ENCODE measurements around the gene NCKAP5L. TPM values are rescaled to one million over a fixed set of nuclear protein-coding genes. Genes with fewer than 3 reads are reported as not detected.
"Not testable (repeated sequence)": the region's sequence is repeated elsewhere in the genome, so short reads cannot be mapped to it uniquely, and the experiment has no call there.

The NCKAP5L gene
- polyA plus RNA-seq, 4 donors, result 0.45 to 7.0 (median 2.9) TPM

DNA sequence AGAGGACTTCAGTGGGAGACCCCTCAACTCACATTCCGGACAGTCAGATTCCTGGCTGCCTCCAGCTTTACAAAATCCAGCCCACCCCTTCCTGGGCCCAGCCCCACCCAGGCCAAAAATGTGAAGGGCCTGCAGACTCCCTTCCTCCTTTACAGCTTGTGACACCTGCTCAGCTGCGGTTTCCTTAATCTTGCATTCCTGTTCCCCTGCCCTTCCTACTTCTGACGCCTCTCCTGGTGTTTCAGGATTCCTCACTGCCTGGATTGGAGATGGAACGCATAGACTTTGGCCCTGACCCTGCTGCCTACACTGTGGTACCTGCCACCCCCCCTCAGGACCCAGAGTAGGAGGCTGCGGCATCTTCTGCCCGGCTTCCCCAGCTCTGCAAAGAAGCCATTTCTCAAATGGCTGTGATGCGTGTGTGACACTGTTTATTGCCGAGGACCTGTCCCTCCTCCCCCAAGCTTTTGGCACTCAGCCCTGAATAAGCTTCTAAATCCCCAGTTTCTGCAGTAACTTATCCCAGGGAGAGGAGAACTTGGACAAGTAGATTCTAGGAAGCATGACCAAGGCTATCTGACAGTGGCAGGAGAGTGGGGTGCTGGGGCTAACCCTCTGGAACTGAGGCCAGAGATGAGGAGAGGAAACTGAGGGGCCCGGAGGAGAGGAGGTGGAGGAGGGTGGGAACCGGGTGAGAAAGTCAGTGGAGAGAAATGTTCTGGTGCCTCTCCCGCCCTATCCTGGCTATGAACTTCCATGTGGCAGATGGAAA is 39.5 kb upstream of the NCKAP5L start:
- Histone ChIP-seq H3K27ac (ENCODE audit: low read depth in 1 of 3, low read length in 2 of 3) (peak overlapping the region in 1 of 3 donors; percentile 55), H3K4me1 (ENCODE audit: control insufficient read depth in 3 of 3, insufficient read depth in 2 of 3, low read depth in 1 of 3, low read length in 2 of 3) (peaks cover 0 to 38% (median 1%) of the 10 kb centered on the region in 3 donors), H3K4me3 (ENCODE audit: low read depth in 1 of 3, low read length in 3 of 3) (no peak overlapping the region), H3K27me3 (ENCODE audit: control insufficient read depth in 3 of 3, insufficient read depth in 3 of 3, low read length in 3 of 3) (no peaks in the 10 kb centered on the region), H3K36me3 (ENCODE audit: control insufficient read depth in 3 of 3, insufficient read depth in 2 of 3, low read depth in 1 of 3, low read length in 3 of 3) (no peaks in the 10 kb centered on the region), H3K9me3 (ENCODE audit: control insufficient read depth in 2 of 2, insufficient read depth in 1 of 2, low read depth in 1 of 2, low read length in 1 of 2) (no peaks in the 10 kb centered on the region)
- 21 to 45% (median 36%) methylated on average over 11 of the region's 11 CpGs for WGBS, 3 donors
- DNase-seq (peak; percentile 25 to 58), FAIRE-seq (no peak)

GRCh38 chr12:49866859-49867569 is 38.8 kb upstream of the NCKAP5L start:
- peak; percentile 71 to 80 for DNase-seq
- Histone ChIP-seq H3K4me1 (ENCODE audit: control insufficient read depth in 3 of 3, insufficient read depth in 2 of 3, low read depth in 1 of 3, low read length in 2 of 3) (peaks cover 0 to 38% (median 1%) of the 10 kb centered on the region in 3 donors), H3K27ac (ENCODE audit: low read depth in 1 of 3, low read length in 2 of 3) (no peak overlapping the region), H3K4me3 (ENCODE audit: low read depth in 1 of 3, low read length in 3 of 3) (no peak overlapping the region), H3K9me3 (ENCODE audit: control insufficient read depth in 2 of 2, insufficient read depth in 1 of 2, low read depth in 1 of 2, low read length in 1 of 2) (no peaks in the 10 kb centered on the region), H3K27me3 (ENCODE audit: control insufficient read depth in 3 of 3, insufficient read depth in 3 of 3, low read length in 3 of 3) (no peaks in the 10 kb centered on the region), H3K36me3 (ENCODE audit: control insufficient read depth in 3 of 3, insufficient read depth in 2 of 3, low read depth in 1 of 3, low read length in 3 of 3) (no peaks in the 10 kb centered on the region)
- 27 to 35% (median 32%) methylated on average over 18 to 19 of the region's 19 CpGs for WGBS, 3 donors
- FAIRE-seq, result no peak

- no peak overlapping the region for H3K4me3 ChIP-seq (ENCODE audit: low read depth in 1 of 3, low read length in 3 of 3)
- FAIRE-seq (no peak), DNase-seq (no peak)
- H3K27me3 ChIP-seq (ENCODE audit: control insufficient read depth in 3 of 3, insufficient read depth in 3 of 3, low read length in 3 of 3), result no peaks in the 10 kb centered on the region
- 56 to 78% (median 67%) methylated on average over 8 of the region's 8 CpGs for WGBS, 3 donors
- peaks cover 0 to 38% (median 1%) of the 10 kb centered on the region in 3 donors for H3K4me1 ChIP-seq (ENCODE audit: control insufficient read depth in 3 of 3, insufficient read depth in 2 of 3, low read depth in 1 of 3, low read length in 2 of 3)
- H3K27ac ChIP-seq (ENCODE audit: low read depth in 1 of 3, low read length in 2 of 3), result no peak overlapping the region
- H3K9me3 ChIP-seq (ENCODE audit: control insufficient read depth in 2 of 2, insufficient read depth in 1 of 2, low read depth in 1 of 2, low read length in 1 of 2), result no peaks in the 10 kb centered on the region
- no peaks in the 10 kb centered on the region for H3K36me3 ChIP-seq (ENCODE audit: control insufficient read depth in 3 of 3, insufficient read depth in 2 of 3, low read depth in 1 of 3, low read length in 3 of 3)
These were observed 37.5 kb upstream of the NCKAP5L start for GRCh38 chr12:49865782-49866135.

DNA sequence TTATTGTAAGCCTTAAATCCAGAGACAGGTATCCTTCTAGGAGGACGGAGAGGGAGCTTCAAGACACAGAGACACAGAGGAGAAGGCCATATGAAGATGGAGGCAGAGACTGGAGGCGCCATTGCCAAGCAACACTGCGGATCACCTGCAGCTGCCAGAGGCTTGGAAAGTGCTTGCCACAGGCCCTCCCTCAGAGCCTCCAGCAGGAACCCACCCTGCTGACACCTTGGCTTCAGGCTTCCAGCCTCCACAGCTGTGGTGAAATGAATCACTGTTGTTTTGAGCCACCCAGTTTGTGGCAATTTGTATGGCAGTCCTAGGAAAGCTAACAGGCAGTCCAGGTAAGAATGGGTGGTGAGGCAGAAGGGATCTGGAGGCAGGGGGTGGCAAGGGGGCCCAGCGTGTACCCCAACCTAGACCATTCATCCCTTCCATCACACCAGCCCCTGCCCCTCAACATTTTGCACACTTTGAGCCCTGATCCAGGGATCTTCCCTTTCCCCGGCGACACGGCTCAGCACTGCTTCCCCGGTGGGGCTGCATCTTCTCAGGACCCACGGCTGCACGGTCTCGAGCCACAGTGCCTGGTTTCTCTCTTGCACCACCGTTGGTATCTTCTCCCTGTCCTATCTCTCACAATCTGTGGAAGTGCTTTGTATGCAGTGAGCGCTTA is 37.0 kb upstream of the NCKAP5L start:
- no peak overlapping the region for H3K4me3 ChIP-seq (ENCODE audit: low read depth in 1 of 3, low read length in 3 of 3)
- H3K27me3 ChIP-seq (ENCODE audit: control insufficient read depth in 3 of 3, insufficient read depth in 3 of 3, low read length in 3 of 3), result no peaks in the 10 kb centered on the region
- no peak overlapping the region for H3K27ac ChIP-seq (ENCODE audit: low read depth in 1 of 3, low read length in 2 of 3)
- H3K36me3 ChIP-seq (ENCODE audit: control insufficient read depth in 3 of 3, insufficient read depth in 2 of 3, low read depth in 1 of 3, low read length in 3 of 3), result no peaks in the 10 kb centered on the region
- WGBS, 3 donors, result 82 to 87% (median 86%) methylated on average over 13 of the region's 13 CpGs
- H3K9me3 ChIP-seq (ENCODE audit: control insufficient read depth in 2 of 2, insufficient read depth in 1 of 2, low read depth in 1 of 2, low read length in 1 of 2), result no peaks in the 10 kb centered on the region
- no peak for DNase-seq
- peaks cover 0 to 38% (median 1%) of the 10 kb centered on the region in 3 donors for H3K4me1 ChIP-seq (ENCODE audit: control insufficient read depth in 3 of 3, insufficient read depth in 2 of 3, low read depth in 1 of 3, low read length in 2 of 3)
- FAIRE-seq, result no peak

GRCh38 chr12:49864798-49865090 is 36.5 kb upstream of the NCKAP5L start:
- Histone ChIP-seq H3K27me3 (ENCODE audit: control insufficient read depth in 3 of 3, insufficient read depth in 3 of 3, low read length in 3 of 3) (no peaks in the 10 kb centered on the region), H3K36me3 (ENCODE audit: control insufficient read depth in 3 of 3, insufficient read depth in 2 of 3, low read depth in 1 of 3, low read length in 3 of 3) (no peaks in the 10 kb centered on the region), H3K4me3 (ENCODE audit: low read depth in 1 of 3, low read length in 3 of 3) (no peak overlapping the region), H3K9me3 (ENCODE audit: control insufficient read depth in 2 of 2, insufficient read depth in 1 of 2, low read depth in 1 of 2, low read length in 1 of 2) (no peaks in the 10 kb centered on the region), H3K27ac (ENCODE audit: low read depth in 1 of 3, low read length in 2 of 3) (no peak overlapping the region), H3K4me1 (ENCODE audit: control insufficient read depth in 3 of 3, insufficient read depth in 2 of 3, low read depth in 1 of 3, low read length in 2 of 3) (peaks cover 0 to 34% (median 1%) of the 10 kb centered on the region in 3 donors)
- FAIRE-seq (no peak), DNase-seq (no peak)
- WGBS, 3 donors, result 61 to 77% (median 63%) methylated on average over 2 of the region's 2 CpGs

GRCh38 chr12:49863946-49864797 is 36.0 kb upstream of the NCKAP5L start:
- Histone ChIP-seq H3K27me3 (ENCODE audit: control insufficient read depth in 3 of 3, insufficient read depth in 3 of 3, low read length in 3 of 3) (no peaks in the 10 kb centered on the region), H3K4me3 (ENCODE audit: low read depth in 1 of 3, low read length in 3 of 3) (no peak overlapping the region), H3K36me3 (ENCODE audit: control insufficient read depth in 3 of 3, insufficient read depth in 2 of 3, low read depth in 1 of 3, low read length in 3 of 3) (no peaks in the 10 kb centered on the region), H3K27ac (ENCODE audit: low read depth in 1 of 3, low read length in 2 of 3) (no peak overlapping the region), H3K9me3 (ENCODE audit: control insufficient read depth in 2 of 2, insufficient read depth in 1 of 2, low read depth in 1 of 2, low read length in 1 of 2) (no peaks in the 10 kb centered on the region), H3K4me1 (ENCODE audit: control insufficient read depth in 3 of 3, insufficient read depth in 2 of 3, low read depth in 1 of 3, low read length in 2 of 3) (peaks cover 0 to 29% (median 1%) of the 10 kb centered on the region in 3 donors)
- DNase-seq (no peak), FAIRE-seq (no peak)
- WGBS, 3 donors, result 53 to 73% (median 63%) methylated on average over 17 of the region's 17 CpGs

DNA sequence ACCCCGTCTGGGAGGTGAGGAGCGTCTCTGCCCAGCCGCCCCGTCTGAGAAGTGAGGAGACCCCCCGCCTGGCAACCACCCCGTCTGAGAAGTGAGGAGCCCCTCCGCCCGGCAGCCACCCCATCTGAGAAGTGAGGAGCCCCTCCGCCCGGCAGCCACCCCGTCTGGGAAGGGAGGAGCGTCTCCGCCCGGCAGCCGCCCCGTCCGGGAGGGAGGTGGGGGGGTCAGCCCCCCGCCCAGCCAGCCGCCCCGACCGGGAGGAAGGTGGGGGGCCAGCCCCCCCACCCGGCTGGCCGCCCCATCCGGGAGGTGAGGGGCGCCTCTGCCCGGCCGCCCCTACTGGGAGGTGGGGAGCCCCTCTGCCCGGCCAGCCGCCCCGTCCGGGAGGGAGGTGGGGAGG is 32.7 kb upstream of the NCKAP5L start:
- H3K27ac ChIP-seq (ENCODE audit: low read depth in 1 of 3, low read length in 2 of 3); FAIRE-seq; H3K4me3 ChIP-seq (ENCODE audit: low read depth in 1 of 3, low read length in 3 of 3); H3K9me3 ChIP-seq (ENCODE audit: control insufficient read depth in 2 of 2, insufficient read depth in 1 of 2, low read depth in 1 of 2, low read length in 1 of 2); H3K4me1 ChIP-seq (ENCODE audit: control insufficient read depth in 3 of 3, insufficient read depth in 2 of 3, low read depth in 1 of 3, low read length in 2 of 3); DNase-seq; H3K27me3 ChIP-seq (ENCODE audit: control insufficient read depth in 3 of 3, insufficient read depth in 3 of 3, low read length in 3 of 3); H3K36me3 ChIP-seq (ENCODE audit: control insufficient read depth in 3 of 3, insufficient read depth in 2 of 3, low read depth in 1 of 3, low read length in 3 of 3): not testable (repeated sequence)
- 86 to 90% (median 87%) methylated on average over 3 to 31 of the region's 31 CpGs for WGBS, 3 donors

DNA sequence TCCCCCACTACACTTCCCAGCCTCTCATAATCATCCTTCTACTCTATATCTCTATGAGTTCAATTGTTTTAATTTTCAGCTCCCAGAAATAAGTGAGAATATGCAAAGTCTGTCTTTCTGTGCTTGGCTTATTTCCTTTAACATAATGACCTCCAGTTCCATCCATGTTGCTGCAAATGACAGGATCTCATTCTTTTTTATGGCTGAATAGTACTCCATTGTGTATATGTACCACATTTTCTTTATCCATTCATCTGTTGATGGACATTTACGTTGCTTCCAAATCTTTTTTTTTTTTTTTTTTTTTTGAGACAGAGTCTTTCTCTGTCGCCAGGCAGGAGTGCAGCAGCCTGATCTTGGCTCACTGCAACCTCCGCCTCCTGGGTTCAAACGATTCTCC is 27.7 kb upstream of the NCKAP5L start:
- H3K27ac ChIP-seq (ENCODE audit: low read depth in 1 of 3, low read length in 2 of 3); DNase-seq; FAIRE-seq; H3K27me3 ChIP-seq (ENCODE audit: control insufficient read depth in 3 of 3, insufficient read depth in 3 of 3, low read length in 3 of 3); H3K4me1 ChIP-seq (ENCODE audit: control insufficient read depth in 3 of 3, insufficient read depth in 2 of 3, low read depth in 1 of 3, low read length in 2 of 3); H3K9me3 ChIP-seq (ENCODE audit: control insufficient read depth in 2 of 2, insufficient read depth in 1 of 2, low read depth in 1 of 2, low read length in 1 of 2); H3K36me3 ChIP-seq (ENCODE audit: control insufficient read depth in 3 of 3, insufficient read depth in 2 of 3, low read depth in 1 of 3, low read length in 3 of 3); H3K4me3 ChIP-seq (ENCODE audit: low read depth in 1 of 3, low read length in 3 of 3): not testable (repeated sequence)
- 88 to 96% (median 94%) methylated on average over 4 of the region's 4 CpGs for WGBS, 3 donors
